ENCODE measurements around the gene APC2. TPM values are rescaled to one million over a fixed set of nuclear protein-coding genes. Genes with fewer than 3 reads are reported as not detected.
A peak's percentile ranks its signal among the peaks of the same experiment; 100 is the strongest.
"Not testable (repeated sequence)": the region's sequence is repeated elsewhere in the genome, so short reads cannot be mapped to it uniquely, and the experiment has no call there.

Gene APC2
- total RNA-seq, 1 experiment from 2014 or later, result 1.1 TPM

DNA sequence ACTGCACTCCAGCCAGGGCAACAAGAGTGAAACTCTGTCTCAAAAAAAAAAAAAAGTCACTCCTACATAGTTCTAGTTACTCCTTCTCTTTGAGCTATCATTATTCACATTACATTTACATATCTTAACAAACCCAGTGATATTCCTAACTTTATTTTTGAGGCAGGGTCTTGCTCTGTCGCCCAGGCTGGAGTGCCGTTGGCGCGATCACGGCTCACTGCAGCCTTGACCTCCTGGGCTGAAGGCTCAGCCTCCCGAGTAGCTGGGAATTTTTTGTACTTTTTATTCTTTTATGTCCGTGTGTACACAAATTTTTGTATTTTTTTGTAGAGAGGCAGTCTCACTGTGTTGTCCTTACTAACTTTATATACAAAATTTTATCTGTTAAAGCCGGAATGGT is 12.3 kb upstream of the APC2 start:
- Histone ChIP-seq H3K9me2 (replicated peaks; ENCODE audit: insufficient read depth, low read length) (no peaks in the 10 kb centered on the region), H4K20me1 (ENCODE audit: insufficient read depth, low read depth, low read length) (peaks cover 34% of the 10 kb centered on the region), H3K36me3 (ENCODE audit: insufficient read depth, low read length) (peaks cover 32% of the 10 kb centered on the region), H3K9ac (ENCODE audit: low read length) (peak overlapping the region; percentile 69), H3K9me3 (ENCODE audit: low read length) (no peaks in the 10 kb centered on the region), H3K27ac (ENCODE audit: low read length) (peak overlapping the region; percentile 71), H3K27me3 (ENCODE audit: low read length) (no peaks in the 10 kb centered on the region), H2AFZ (ENCODE audit: low read length) (peak overlapping the region; percentile 81; the same call in 1 of the 2 replicates), H3K4me1 (ENCODE audit: low read length) (peaks cover 25% of the 10 kb centered on the region), H3K4me3 (ENCODE audit: low read length) (peak overlapping the region; percentile 99), H3K4me2 (ENCODE audit: low read depth, low read length, poor library complexity, severe bottlenecking) (peak overlapping the region; percentile 66), H3K79me2 (ENCODE audit: low read length) (peaks cover 18% of the 10 kb centered on the region)
- DNase-seq, result no peak

DNA sequence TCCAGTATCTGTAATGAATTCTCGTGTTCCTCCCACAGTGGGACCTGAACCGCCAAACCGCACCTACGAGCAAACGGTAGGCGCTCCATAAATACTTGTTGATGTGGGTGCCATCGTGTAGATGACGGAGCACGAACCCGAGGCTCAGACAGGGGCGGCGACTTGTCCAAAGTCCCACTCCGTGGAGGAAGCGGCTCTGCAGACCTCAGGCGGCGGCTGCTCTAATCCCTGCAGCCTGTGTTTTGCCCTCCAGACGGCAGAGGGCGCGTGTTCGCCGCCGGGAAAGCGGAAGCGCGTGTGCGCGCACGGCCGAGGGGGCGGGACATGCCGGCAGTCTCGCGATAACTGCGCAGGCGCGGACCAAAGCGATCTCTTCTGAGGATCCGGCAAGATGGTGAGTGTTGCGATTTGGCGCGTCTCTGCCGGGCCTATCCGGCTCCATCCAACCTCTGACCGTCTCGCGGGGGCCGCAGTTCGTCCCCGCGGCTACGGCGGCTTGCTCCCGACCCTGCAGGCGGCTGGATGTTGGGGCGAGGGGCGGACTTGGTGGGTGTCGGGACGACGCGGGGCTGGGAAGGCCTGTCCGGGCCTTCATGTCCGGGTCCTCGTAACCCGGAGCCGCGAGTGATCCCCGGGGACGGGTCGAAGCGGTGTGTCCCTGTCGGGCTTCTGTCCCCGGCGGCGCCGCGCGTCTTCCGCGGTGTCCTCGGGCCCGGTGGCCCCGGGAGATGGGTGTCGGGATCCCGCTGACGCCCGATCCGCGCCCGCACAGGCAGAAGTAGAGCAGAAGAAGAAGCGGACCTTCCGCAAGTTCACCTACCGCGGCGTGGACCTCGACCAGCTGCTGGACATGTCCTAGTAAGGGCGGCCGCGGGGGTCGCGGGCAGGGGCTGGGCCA is 11.6 kb upstream of the APC2 start, which contains the start of gene RPS15:
TSS of gene RPS15 (plus strand) at position 362 of the 898 bp plus-strand sequence. CDS start at position 392, 30 bp downstream.
- H4K20me1 ChIP-seq (ENCODE audit: insufficient read depth, low read depth, low read length), result peaks cover 36% of the 10 kb centered on the region
- H3K27ac ChIP-seq (ENCODE audit: low read length), result peak within 1 kb of the TSS; percentile 91
- no peaks in the 10 kb centered on the region for H3K9me3 ChIP-seq (ENCODE audit: low read length)
- peak within 1 kb of the TSS; percentile 99 for H3K4me3 ChIP-seq (ENCODE audit: low read length)
- peaks cover 18% of the 10 kb centered on the region for H3K79me2 ChIP-seq (ENCODE audit: low read length)
- H3K9me2 ChIP-seq (replicated peaks; ENCODE audit: insufficient read depth, low read length), result no peaks in the 10 kb centered on the region
- H2AFZ ChIP-seq (ENCODE audit: low read length), result peak within 1 kb of the TSS; percentile 81; the same call in 1 of the 2 replicates
- peak within 1 kb of the TSS; percentile 99 for H3K9ac ChIP-seq (ENCODE audit: low read length)
- H3K4me1 ChIP-seq (ENCODE audit: low read length), result peaks cover 25% of the 10 kb centered on the region
- H3K36me3 ChIP-seq (ENCODE audit: insufficient read depth, low read length), result peaks cover 32% of the 10 kb centered on the region
- no peaks in the 10 kb centered on the region for H3K27me3 ChIP-seq (ENCODE audit: low read length)
- H3K4me2 ChIP-seq (ENCODE audit: low read depth, low read length, poor library complexity, severe bottlenecking), result peak within 1 kb of the TSS; percentile 99
- peak; percentile 98 for DNase-seq

DNA sequence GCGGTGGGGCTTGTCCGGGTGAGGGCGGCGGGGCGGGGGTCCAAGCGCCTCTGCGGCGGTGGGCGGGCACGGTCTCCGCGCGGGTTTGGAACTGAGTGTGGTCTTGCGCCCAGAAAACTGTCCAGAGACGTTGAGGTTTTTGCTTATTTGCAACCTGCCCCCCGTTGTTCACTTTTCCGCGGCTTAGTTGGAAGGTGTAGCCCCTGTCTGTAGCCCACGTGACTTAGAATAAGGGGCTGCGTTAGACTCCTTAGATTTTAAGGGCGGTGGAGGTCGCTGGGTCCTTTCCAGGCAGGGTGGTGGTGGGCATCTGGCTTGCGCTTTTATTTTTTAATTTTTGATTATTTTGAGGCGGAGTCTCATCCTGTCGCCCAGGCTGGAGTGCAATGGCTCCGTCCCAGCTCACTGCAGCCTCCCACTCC is 11.0 kb upstream of the APC2 start:
- Histone ChIP-seq H3K9me2 (replicated peaks; ENCODE audit: insufficient read depth, low read length) (no peaks in the 10 kb centered on the region), H3K9ac (ENCODE audit: low read length) (peak overlapping the region; percentile 99), H3K27me3 (ENCODE audit: low read length) (no peaks in the 10 kb centered on the region), H2AFZ (ENCODE audit: low read length) (no peak overlapping the region), H3K9me3 (ENCODE audit: low read length) (no peaks in the 10 kb centered on the region), H3K36me3 (ENCODE audit: insufficient read depth, low read length) (peaks cover 32% of the 10 kb centered on the region), H3K4me2 (ENCODE audit: low read depth, low read length, poor library complexity, severe bottlenecking) (peak overlapping the region; percentile 99), H4K20me1 (ENCODE audit: insufficient read depth, low read depth, low read length) (peaks cover 36% of the 10 kb centered on the region), H3K4me3 (ENCODE audit: low read length) (peak overlapping the region; percentile 99), H3K79me2 (ENCODE audit: low read length) (peaks cover 18% of the 10 kb centered on the region), H3K4me1 (ENCODE audit: low read length) (peaks cover 28% of the 10 kb centered on the region), H3K27ac (ENCODE audit: low read length) (peak overlapping the region; percentile 91)
- no peak for DNase-seq

DNA sequence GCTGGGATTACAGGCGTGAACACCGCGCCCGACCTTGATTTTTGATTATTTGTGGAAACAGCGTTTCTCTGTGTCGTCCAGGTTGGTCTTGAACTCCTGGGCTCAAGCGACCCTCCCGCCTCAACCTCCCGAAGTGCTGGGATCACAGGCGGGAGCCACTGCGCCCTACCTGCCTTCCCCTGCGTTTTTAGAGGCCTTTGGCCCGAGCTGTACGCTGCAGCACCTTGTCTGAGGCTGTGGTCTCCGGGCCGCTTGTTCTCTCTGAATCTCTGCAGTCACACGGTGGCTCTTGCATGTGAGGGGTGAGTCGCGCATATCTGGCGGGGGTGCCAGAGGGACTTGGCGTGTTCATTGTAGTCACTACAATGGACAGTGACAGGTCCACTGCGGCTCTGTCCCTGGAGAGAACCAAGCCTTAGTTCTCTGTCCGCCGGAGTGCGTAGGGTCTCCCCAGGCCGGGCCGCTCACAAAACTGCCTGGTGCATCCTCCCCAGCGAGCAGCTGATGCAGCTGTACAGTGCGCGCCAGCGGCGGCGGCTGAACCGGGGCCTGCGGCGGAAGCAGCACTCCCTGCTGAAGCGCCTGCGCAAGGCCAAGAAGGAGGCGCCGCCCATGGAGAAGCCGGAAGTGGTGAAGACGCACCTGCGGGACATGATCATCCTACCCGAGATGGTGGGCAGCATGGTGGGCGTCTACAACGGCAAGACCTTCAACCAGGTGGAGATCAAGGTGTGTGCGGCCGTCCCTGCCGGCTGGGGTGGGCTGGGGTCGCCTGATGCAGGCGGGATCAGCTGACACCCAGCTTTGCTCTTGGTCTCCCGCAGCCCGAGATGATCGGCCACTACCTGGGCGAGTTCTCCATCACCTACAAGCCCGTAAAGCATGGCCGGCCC is 10.2 kb upstream of the APC2 start:
- H2AFZ ChIP-seq (ENCODE audit: low read length); H3K9me2 ChIP-seq (replicated peaks; ENCODE audit: insufficient read depth, low read length); H3K27me3 ChIP-seq (ENCODE audit: low read length); DNase-seq; H3K9me3 ChIP-seq (ENCODE audit: low read length): not testable (repeated sequence)
- Histone ChIP-seq H3K4me2 (ENCODE audit: low read depth, low read length, poor library complexity, severe bottlenecking) (peak overlapping the region; percentile 99), H3K79me2 (ENCODE audit: low read length) (peaks cover 18% of the 10 kb centered on the region), H3K4me3 (ENCODE audit: low read length) (peak overlapping the region; percentile 99), H3K27ac (ENCODE audit: low read length) (peak overlapping the region; percentile 91), H3K36me3 (ENCODE audit: insufficient read depth, low read length) (peaks cover 32% of the 10 kb centered on the region), H3K9ac (ENCODE audit: low read length) (peak overlapping the region; percentile 99), H3K4me1 (ENCODE audit: low read length) (peaks cover 35% of the 10 kb centered on the region), H4K20me1 (ENCODE audit: insufficient read depth, low read depth, low read length) (peaks cover 36% of the 10 kb centered on the region)

DNA sequence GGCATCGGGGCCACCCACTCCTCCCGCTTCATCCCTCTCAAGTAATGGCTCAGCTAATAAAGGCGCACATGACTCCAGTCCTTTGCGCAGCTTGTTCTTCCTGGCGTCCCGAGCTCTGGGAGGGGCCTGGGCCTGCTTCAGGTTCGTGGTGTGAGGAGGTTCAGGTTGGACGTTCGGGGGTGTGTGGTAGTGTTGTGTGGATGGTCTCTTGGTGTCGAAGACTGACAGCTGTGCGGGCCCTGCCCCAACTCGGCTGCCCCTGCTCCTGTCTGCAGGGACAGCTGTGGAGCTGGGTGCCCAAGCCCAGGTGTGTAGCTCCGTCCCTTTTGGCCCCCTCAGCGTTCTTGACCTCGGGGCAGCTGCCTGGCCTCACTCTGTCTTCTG is 9.5 kb upstream of the APC2 start:
- peaks cover 36% of the 10 kb centered on the region for H4K20me1 ChIP-seq (ENCODE audit: insufficient read depth, low read depth, low read length)
- H3K79me2 ChIP-seq (ENCODE audit: low read length), result peaks cover 18% of the 10 kb centered on the region
- H3K9ac ChIP-seq (ENCODE audit: low read length), result 0 out of 2 replicates have a peak overlapping the region, but pooled peaks have one; percentile 17
- no peaks in the 10 kb centered on the region for H3K9me3 ChIP-seq (ENCODE audit: low read length)
- H3K4me2 ChIP-seq (ENCODE audit: low read depth, low read length, poor library complexity, severe bottlenecking), result no peak overlapping the region
- peaks cover 38% of the 10 kb centered on the region for H3K4me1 ChIP-seq (ENCODE audit: low read length)
- no peak overlapping the region for H2AFZ ChIP-seq (ENCODE audit: low read length)
- no peak for DNase-seq
- no peaks in the 10 kb centered on the region for H3K27me3 ChIP-seq (ENCODE audit: low read length)
- H3K27ac ChIP-seq (ENCODE audit: low read length), result no peak overlapping the region
- H3K9me2 ChIP-seq (replicated peaks; ENCODE audit: insufficient read depth, low read length), result no peaks in the 10 kb centered on the region
- peaks cover 32% of the 10 kb centered on the region for H3K36me3 ChIP-seq (ENCODE audit: insufficient read depth, low read length)
- no peak overlapping the region for H3K4me3 ChIP-seq (ENCODE audit: low read length)

DNA sequence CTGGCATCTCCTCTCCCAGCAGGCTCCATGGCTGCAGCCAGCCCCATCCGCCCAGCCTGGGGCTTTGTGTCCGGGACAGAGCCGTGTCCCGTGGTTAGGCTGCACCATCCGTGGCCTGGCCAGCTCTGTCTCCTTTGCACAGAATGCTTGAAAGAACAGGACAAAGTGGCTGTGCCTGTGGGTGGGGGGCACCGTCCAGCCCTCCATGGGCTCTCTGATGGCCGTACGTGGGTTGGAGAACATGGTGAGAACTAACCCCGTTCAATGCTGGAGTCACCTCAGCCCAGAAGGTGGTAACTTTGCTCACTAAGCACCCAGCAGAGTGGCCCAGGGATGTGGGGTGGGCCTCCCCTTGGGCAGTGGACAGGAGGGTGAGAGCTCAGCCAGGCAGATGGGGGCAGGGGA is 8.9 kb upstream of the APC2 start:
- H3K9ac ChIP-seq (ENCODE audit: low read length), result no peak overlapping the region

DNA sequence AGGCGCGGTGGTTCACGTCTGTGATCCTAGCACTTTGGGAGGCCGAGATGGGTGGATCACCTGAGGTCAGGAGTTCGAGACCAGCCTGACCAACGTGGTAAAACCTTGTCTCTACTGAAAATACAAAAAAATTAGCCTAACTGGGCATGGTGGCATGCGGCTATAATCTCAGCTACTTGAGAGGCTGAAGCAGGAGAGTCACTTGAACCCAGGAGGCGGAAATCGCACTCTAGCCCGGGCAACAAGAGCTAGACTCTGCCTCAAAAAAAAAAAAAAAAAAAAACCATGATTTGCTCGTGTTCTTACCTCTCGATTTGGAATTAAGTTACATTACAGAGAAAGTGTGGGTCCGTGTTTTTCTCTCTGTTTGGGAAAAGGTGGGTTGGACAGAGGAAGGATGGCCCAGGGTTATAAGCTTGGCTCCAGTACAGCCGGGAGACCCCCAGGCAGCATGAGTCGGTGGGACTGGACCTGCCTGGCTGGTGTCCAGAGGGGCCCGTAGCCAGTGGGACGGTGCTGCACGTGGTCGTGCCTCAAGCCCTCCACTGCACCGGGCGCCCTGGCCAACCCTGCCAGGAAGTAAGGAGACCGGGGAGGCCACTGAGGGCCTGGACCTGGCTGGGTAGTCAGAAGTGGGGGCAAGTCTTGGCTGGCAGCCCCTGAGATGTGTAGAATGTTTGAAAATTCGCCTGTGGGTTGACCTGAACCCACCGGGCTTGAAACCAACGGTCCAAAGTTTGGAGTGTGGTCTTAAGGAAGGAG is 8.1 kb upstream of the APC2 start:
- H4K20me1 ChIP-seq (ENCODE audit: insufficient read depth, low read depth, low read length), result peaks cover 36% of the 10 kb centered on the region
- H3K27me3 ChIP-seq (ENCODE audit: low read length), result no peaks in the 10 kb centered on the region
- no peak overlapping the region for H3K4me3 ChIP-seq (ENCODE audit: low read length)
- H3K4me1 ChIP-seq (ENCODE audit: low read length), result peaks cover 34% of the 10 kb centered on the region
- peaks cover 18% of the 10 kb centered on the region for H3K79me2 ChIP-seq (ENCODE audit: low read length)
- no peak for DNase-seq
- H3K9me3 ChIP-seq (ENCODE audit: low read length), result no peaks in the 10 kb centered on the region
- H3K9me2 ChIP-seq (replicated peaks; ENCODE audit: insufficient read depth, low read length), result no peaks in the 10 kb centered on the region
- no peak overlapping the region for H3K4me2 ChIP-seq (ENCODE audit: low read depth, low read length, poor library complexity, severe bottlenecking)
- no peak overlapping the region for H3K27ac ChIP-seq (ENCODE audit: low read length)
- H3K36me3 ChIP-seq (ENCODE audit: insufficient read depth, low read length), result peaks cover 32% of the 10 kb centered on the region
- no peak overlapping the region for H2AFZ ChIP-seq (ENCODE audit: low read length)
- no peak overlapping the region for H3K9ac ChIP-seq (ENCODE audit: low read length)

More for the DNA sequence above, 8.9 kb upstream of the APC2 start:
- Histone ChIP-seq H3K27ac (ENCODE audit: low read length) (no peak overlapping the region), H2AFZ (ENCODE audit: low read length) (no peak overlapping the region), H3K27me3 (ENCODE audit: low read length) (no peaks in the 10 kb centered on the region), H3K4me1 (ENCODE audit: low read length) (peaks cover 38% of the 10 kb centered on the region), H3K36me3 (ENCODE audit: insufficient read depth, low read length) (peaks cover 32% of the 10 kb centered on the region), H3K4me3 (ENCODE audit: low read length) (no peak overlapping the region), H4K20me1 (ENCODE audit: insufficient read depth, low read depth, low read length) (peaks cover 36% of the 10 kb centered on the region), H3K4me2 (ENCODE audit: low read depth, low read length, poor library complexity, severe bottlenecking) (no peak overlapping the region), H3K79me2 (ENCODE audit: low read length) (peaks cover 18% of the 10 kb centered on the region), H3K9me3 (ENCODE audit: low read length) (no peaks in the 10 kb centered on the region), H3K9me2 (replicated peaks; ENCODE audit: insufficient read depth, low read length) (no peaks in the 10 kb centered on the region)
- DNase-seq, result no peak
